Measurements from ENCODE around the gene GLIS1. TPM values are rescaled to one million over a fixed set of nuclear protein-coding genes. Genes with fewer than 3 reads are reported as not detected.

Gene GLIS1
- total and polyA plus RNA-seq, 10 of the 15 experiments (the other 5 are each of a cell fraction or from before 2014, with no cell fraction given), result not detected

GRCh38 chr1:53706356-53706755, 32.6 kb downstream of the GLIS1 start:
- Histone ChIP-seq H3K9me3 (replicated peaks; ENCODE audit: control insufficient read depth, insufficient read depth, low read length) (no peaks in the 10 kb centered on the region), H3K4me2 (ENCODE audit: control insufficient read depth, insufficient read depth) (no peak overlapping the region), H3K36me3 (ENCODE audit: control insufficient read depth in 2 of 2, insufficient read depth in 2 of 2, low read length in 1 of 2) (no peaks in the 10 kb centered on the region), H3K4me1 (ENCODE audit: control insufficient read depth, insufficient read depth, low read length) (no peaks in the 10 kb centered on the region), H3K4me3 (no peak overlapping the region), H3K27me3 (replicated peaks in 1 of 2; ENCODE audit: control insufficient read depth in 2 of 2, insufficient read depth in 2 of 2, low read length in 1 of 2) (peaks cover 2 to 8% of the 10 kb centered on the region in 2 experiments; a peak in 3 of 4 replicates), H3K79me2 (ENCODE audit: control insufficient read depth, insufficient read depth, low read length) (no peaks in the 10 kb centered on the region), H4K20me1 (ENCODE audit: control insufficient read depth, insufficient read depth) (peaks cover 4% of the 10 kb centered on the region; the same call in 1 of the 2 replicates), H2AFZ (ENCODE audit: control insufficient read depth, low read depth, low read length) (no peak overlapping the region), H3K27ac (ENCODE audit: control insufficient read depth, insufficient read depth) (no peak overlapping the region), H3K9ac (ENCODE audit: control insufficient read depth, insufficient read depth, low read length) (no peak overlapping the region)
- DNase-seq (ENCODE audit: low read depth, low spot score) (no peak), FAIRE-seq (no peak), ATAC-seq (no peak)
- WGBS (ENCODE audit: insufficient coverage, insufficient replicate concordance, low lambda C conversion rate, missing lambda C conversion rate), result 27% methylated on average over 6 of the region's 6 CpGs
- BruUV-seq (replicated peaks), result no TSS peak
- in situ Hi-C loops (cut with MboI), result no loop called here
- intact Hi-C loops (cut with micrococcal nuclease; ENCODE audit: unreplicated experiment), result no loop called here
- TF ChIP-seq, protein P1, sequence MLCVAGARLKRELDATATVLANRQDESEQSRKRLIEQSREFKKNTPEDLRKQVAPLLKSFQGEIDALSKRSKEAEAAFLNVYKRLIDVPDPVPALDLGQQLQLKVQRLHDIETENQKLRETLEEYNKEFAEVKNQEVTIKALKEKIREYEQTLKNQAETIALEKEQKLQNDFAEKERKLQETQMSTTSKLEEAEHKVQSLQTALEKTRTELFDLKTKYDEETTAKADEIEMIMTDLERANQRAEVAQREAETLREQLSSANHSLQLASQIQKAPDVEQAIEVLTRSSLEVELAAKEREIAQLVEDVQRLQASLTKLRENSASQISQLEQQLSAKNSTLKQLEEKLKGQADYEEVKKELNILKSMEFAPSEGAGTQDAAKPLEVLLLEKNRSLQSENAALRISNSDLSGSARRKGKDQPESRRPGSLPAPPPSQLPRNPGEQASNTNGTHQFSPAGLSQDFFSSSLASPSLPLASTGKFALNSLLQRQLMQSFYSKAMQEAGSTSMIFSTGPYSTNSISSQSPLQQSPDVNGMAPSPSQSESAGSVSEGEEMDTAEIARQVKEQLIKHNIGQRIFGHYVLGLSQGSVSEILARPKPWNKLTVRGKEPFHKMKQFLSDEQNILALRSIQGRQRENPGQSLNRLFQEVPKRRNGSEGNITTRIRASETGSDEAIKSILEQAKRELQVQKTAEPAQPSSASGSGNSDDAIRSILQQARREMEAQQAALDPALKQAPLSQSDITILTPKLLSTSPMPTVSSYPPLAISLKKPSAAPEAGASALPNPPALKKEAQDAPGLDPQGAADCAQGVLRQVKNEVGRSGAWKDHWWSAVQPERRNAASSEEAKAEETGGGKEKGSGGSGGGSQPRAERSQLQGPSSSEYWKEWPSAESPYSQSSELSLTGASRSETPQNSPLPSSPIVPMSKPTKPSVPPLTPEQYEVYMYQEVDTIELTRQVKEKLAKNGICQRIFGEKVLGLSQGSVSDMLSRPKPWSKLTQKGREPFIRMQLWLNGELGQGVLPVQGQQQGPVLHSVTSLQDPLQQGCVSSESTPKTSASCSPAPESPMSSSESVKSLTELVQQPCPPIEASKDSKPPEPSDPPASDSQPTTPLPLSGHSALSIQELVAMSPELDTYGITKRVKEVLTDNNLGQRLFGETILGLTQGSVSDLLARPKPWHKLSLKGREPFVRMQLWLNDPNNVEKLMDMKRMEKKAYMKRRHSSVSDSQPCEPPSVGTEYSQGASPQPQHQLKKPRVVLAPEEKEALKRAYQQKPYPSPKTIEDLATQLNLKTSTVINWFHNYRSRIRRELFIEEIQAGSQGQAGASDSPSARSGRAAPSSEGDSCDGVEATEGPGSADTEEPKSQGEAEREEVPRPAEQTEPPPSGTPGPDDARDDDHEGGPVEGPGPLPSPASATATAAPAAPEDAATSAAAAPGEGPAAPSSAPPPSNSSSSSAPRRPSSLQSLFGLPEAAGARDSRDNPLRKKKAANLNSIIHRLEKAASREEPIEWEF (IDR thresholded peaks at IDR 0.05; ENCODE audit: insufficient replicate concordance, low read depth, low read length), result no peak
- no peak for TF ChIP-seq TCF12 (IDR thresholded peaks at IDR 0.05; ENCODE audit: low read depth, low read length)
- no peak for TF ChIP-seq CBX5 (IDR thresholded peaks at IDR 0.05; ENCODE audit: low read depth)
- TF ChIP-seq ELK1 (IDR thresholded peaks at IDR 0.05; ENCODE audit: low read depth, low read length), result no peak
- no peak for TF ChIP-seq TCF7 (IDR thresholded peaks at IDR 0.05; ENCODE audit: borderline replicate concordance)
- no peak for TF ChIP-seq SRF (IDR thresholded peaks at IDR 0.05; ENCODE audit: low read depth in 2 of 2, low read length in 2 of 2)
- no peak for TF ChIP-seq RAD51 (IDR thresholded peaks at IDR 0.05)
- TF ChIP-seq, protein P2, sequence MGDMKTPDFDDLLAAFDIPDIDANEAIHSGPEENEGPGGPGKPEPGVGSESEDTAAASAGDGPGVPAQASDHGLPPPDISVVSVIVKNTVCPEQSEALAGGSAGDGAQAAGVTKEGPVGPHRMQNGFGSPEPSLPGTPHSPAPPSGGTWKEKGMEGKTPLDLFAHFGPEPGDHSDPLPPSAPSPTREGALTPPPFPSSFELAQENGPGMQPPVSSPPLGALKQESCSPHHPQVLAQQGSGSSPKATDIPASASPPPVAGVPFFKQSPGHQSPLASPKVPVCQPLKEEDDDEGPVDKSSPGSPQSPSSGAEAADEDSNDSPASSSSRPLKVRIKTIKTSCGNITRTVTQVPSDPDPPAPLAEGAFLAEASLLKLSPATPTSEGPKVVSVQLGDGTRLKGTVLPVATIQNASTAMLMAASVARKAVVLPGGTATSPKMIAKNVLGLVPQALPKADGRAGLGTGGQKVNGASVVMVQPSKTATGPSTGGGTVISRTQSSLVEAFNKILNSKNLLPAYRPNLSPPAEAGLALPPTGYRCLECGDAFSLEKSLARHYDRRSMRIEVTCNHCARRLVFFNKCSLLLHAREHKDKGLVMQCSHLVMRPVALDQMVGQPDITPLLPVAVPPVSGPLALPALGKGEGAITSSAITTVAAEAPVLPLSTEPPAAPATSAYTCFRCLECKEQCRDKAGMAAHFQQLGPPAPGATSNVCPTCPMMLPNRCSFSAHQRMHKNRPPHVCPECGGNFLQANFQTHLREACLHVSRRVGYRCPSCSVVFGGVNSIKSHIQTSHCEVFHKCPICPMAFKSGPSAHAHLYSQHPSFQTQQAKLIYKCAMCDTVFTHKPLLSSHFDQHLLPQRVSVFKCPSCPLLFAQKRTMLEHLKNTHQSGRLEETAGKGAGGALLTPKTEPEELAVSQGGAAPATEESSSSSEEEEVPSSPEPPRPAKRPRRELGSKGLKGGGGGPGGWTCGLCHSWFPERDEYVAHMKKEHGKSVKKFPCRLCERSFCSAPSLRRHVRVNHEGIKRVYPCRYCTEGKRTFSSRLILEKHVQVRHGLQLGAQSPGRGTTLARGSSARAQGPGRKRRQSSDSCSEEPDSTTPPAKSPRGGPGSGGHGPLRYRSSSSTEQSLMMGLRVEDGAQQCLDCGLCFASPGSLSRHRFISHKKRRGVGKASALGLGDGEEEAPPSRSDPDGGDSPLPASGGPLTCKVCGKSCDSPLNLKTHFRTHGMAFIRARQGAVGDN (IDR thresholded peaks at IDR 0.05), result no peak
- TF ChIP-seq ZNF207 (IDR thresholded peaks at IDR 0.05; ENCODE audit: borderline replicate concordance), result no peak
- no peak for TF ChIP-seq IRF3 (IDR thresholded peaks at IDR 0.05)
- TF ChIP-seq GATAD2B (conservative IDR thresholded peaks at IDR 0.05; ENCODE audit: low read depth), result no peak
- RAD21 ChIA-PET (ENCODE audit: unreplicated experiment), result no interaction called here
- POLR2A ChIA-PET, result no interaction called here
- CTCF ChIA-PET, result no interaction called here
- SMC1A ChIA-PET (ENCODE audit: uncharacterized antibody, unreplicated experiment), result no interaction called here

All from GM12878 (cell line).